DOHH2 (cell line): ENCODE data around the gene OTOA.

Experiments used
- H3F3A ChIP-seq: fragments of 200-600 bp; sonication (generic), shearing (Covaris generic); 2 replicates; pipeline ENCODE4 v1.6.0; 2016; ENCODE audit warnings: antibody characterized with exemption, mild to moderate bottlenecking; ENCODE audit not compliant: control insufficient read depth, insufficient read depth
- H3K27ac ChIP-seq: fragments of 200-600 bp; sonication (generic); 2 replicates; pipeline ENCODE4 v1.5.1; 2014; ENCODE audit warnings: low read depth, mild to moderate bottlenecking, low read length, moderate library complexity
- H3K27me3 ChIP-seq: fragments of 200-600 bp; sonication (generic); 2 replicates; pipeline ENCODE4 v1.6.1; 2014; ENCODE audit warnings: mild to moderate bottlenecking, low read length, mixed read lengths; ENCODE audit not compliant: control insufficient read depth
- H3K36me3 ChIP-seq: fragments of 200-600 bp; sonication (generic); 2 replicates; pipeline ENCODE4 v1.6.1; 2014; ENCODE audit warnings: mild to moderate bottlenecking, low read length, moderate library complexity, mixed read lengths; ENCODE audit not compliant: control insufficient read depth
- H3K4me1 ChIP-seq: fragments of 200-600 bp; sonication (generic); 2 replicates; pipeline ENCODE4 v1.6.1; 2014; ENCODE audit warnings: mild to moderate bottlenecking, low read length, mixed read lengths; ENCODE audit not compliant: control insufficient read depth
- H3K4me2 ChIP-seq: fragments of 200-600 bp; sonication (generic); 2 replicates; pipeline ENCODE4 v1.6.0; 2014; ENCODE audit warnings: mild to moderate bottlenecking, low read length, moderate library complexity
- H3K4me3 ChIP-seq: fragments of 200-600 bp; sonication (generic); 2 replicates; pipeline ENCODE4 v1.5.1; 2014; ENCODE audit warnings: mild to moderate bottlenecking, low read length, mixed read lengths
- H3K79me2 ChIP-seq: fragments of 200-600 bp; sonication (generic); 2 replicates; pipeline ENCODE4 v1.6.1; 2014; ENCODE audit warnings: mild to moderate bottlenecking, low read length, mixed read lengths; ENCODE audit not compliant: control insufficient read depth
- H3K9me2 ChIP-seq: fragments of 200-600 bp; sonication (generic); replicated peaks from 2 replicates; pipeline ENCODE4 v1.6.1; 2014; ENCODE audit warnings: mild to moderate bottlenecking, low read length, mixed read lengths; ENCODE audit not compliant: control insufficient read depth
- H3K9me3 ChIP-seq: fragments of 200-600 bp; sonication (generic); 2 replicates; pipeline ENCODE4 v1.6.1; 2014; ENCODE audit warnings: antibody characterized with exemption, low read length, mixed read lengths; ENCODE audit not compliant: control insufficient read depth, insufficient read depth
- H4K20me1 ChIP-seq: fragments of 200-600 bp; sonication (generic); 2 replicates; pipeline ENCODE4 v1.6.0; 2014; ENCODE audit warnings: low read depth, mild to moderate bottlenecking, antibody characterized with exemption, low read length, moderate library complexity; ENCODE audit not compliant: control insufficient read depth, insufficient read depth
- CTCF ChIP-seq: fragments of 200-600 bp; sonication (generic); IDR thresholded peaks from one replicate; pipeline ENCODE4 v1.5.1; 2014; ENCODE audit warnings: antibody characterized with exemption, mild to moderate bottlenecking, low read depth, low read length; ENCODE audit not compliant: poor library complexity, severe bottlenecking
- EZH2phosphoT487 ChIP-seq: fragments of 200-600 bp; sonication (generic); IDR thresholded peaks from 2 replicates; pipeline ENCODE4 v1.6.1; 2017; ENCODE audit warnings: borderline replicate concordance, mild to moderate bottlenecking, antibody characterized with exemption, low read length, moderate library complexity, mixed read lengths

OTOA gene

GRCh38 chr16:21618281-21618680, 45.5 kb upstream of the OTOA start:
- peaks cover 28% of the 10 kb centered on the region for H3K4me1 ChIP-seq
- no peaks in the 10 kb centered on the region for H3F3A ChIP-seq
- H3K79me2 ChIP-seq = peaks cover 37% of the 10 kb centered on the region
- no peaks in the 10 kb centered on the region for H3K27me3 ChIP-seq
- H3K9me3 ChIP-seq = no peaks in the 10 kb centered on the region
- TF ChIP-seq CTCF (no peak), EZH2phosphoT487 (no peak)
- H3K27ac ChIP-seq = no peak overlapping the region
- H4K20me1 ChIP-seq = 0 out of 2 replicates have a peak, but pooled peaks cover 5% of the 10 kb centered on the region
- H3K9me2 ChIP-seq = no peaks in the 10 kb centered on the region
- no peak overlapping the region for H3K4me3 ChIP-seq
- no peak overlapping the region for H3K4me2 ChIP-seq
- H3K36me3 ChIP-seq = peaks cover 34% of the 10 kb centered on the region

GRCh38 chr16:21619765-21620425, 43.9 kb upstream of the OTOA start:
- H3K9me2 ChIP-seq = no peaks in the 10 kb centered on the region
- peaks cover 21% of the 10 kb centered on the region for H3K79me2 ChIP-seq
- 0 out of 2 replicates have a peak, but pooled peaks cover 5% of the 10 kb centered on the region for H4K20me1 ChIP-seq
- H3K4me2 ChIP-seq = no peak overlapping the region
- no peak overlapping the region for H3K4me3 ChIP-seq
- TF ChIP-seq EZH2phosphoT487 (no peak), CTCF (no peak)
- H3K36me3 ChIP-seq = peaks cover 40% of the 10 kb centered on the region
- no peaks in the 10 kb centered on the region for H3F3A ChIP-seq
- H3K9me3 ChIP-seq = no peaks in the 10 kb centered on the region
- H3K4me1 ChIP-seq = peaks cover 28% of the 10 kb centered on the region
- H3K27ac ChIP-seq = no peak overlapping the region
- H3K27me3 ChIP-seq = no peaks in the 10 kb centered on the region

- H3K4me2 ChIP-seq = no peak overlapping the region
- TF ChIP-seq EZH2phosphoT487 (no peak), CTCF (no peak)
- H4K20me1 ChIP-seq = 0 out of 2 replicates have a peak, but pooled peaks cover under 1% of the 10 kb centered on the region
- peaks cover 23% of the 10 kb centered on the region for H3K4me1 ChIP-seq
- H3K27ac ChIP-seq = no peak overlapping the region
- no peaks in the 10 kb centered on the region for H3K9me2 ChIP-seq
- no peaks in the 10 kb centered on the region for H3K27me3 ChIP-seq
- H3K4me3 ChIP-seq = no peak overlapping the region
- peaks cover 43% of the 10 kb centered on the region for H3K36me3 ChIP-seq
- H3F3A ChIP-seq = 0 out of 2 replicates have a peak, but pooled peaks cover 3% of the 10 kb centered on the region
- H3K9me3 ChIP-seq = no peaks in the 10 kb centered on the region
- H3K79me2 ChIP-seq = peaks cover 14% of the 10 kb centered on the region
Measured at GRCh38 chr16:21620592-21620991, 43.2 kb upstream of the OTOA start.
